Neural crest cell (in vitro differentiated cells): ENCODE data around the gene L3MBTL4. TPM values are rescaled to one million over a fixed set of nuclear protein-coding genes. Genes with fewer than 3 reads are reported as not detected.
A peak's percentile ranks its signal among the peaks of the same experiment; 100 is the strongest.

ENCODE experiments used
- DNase-seq: peaks from one replicate; pipeline ENCODE4 v3.0.0; 2021; ENCODE audit warnings: low read depth, mixed read lengths, low spot score
- H3K27ac Mint-ChIP-seq: one replicate; pipeline ENCODE4 v1.8.0; 2021; ENCODE audit warnings: mild to moderate bottlenecking, mixed read lengths; ENCODE audit not compliant: unreplicated experiment
- H3K27me3 Mint-ChIP-seq: 2 replicates; pipeline ENCODE4 v1.8.0; 2021; ENCODE audit warnings: low read depth, mild to moderate bottlenecking, mixed read lengths
- H3K36me3 Mint-ChIP-seq: 2 replicates; pipeline ENCODE4 v1.8.0; 2021; ENCODE audit warnings: low read depth, mild to moderate bottlenecking, mixed read lengths
- H3K4me1 Mint-ChIP-seq: 2 replicates; pipeline ENCODE4 v1.8.0; 2021; ENCODE audit warnings: mixed read lengths
- H3K4me3 Mint-ChIP-seq: one replicate; pipeline ENCODE4 v1.8.0; 2021; ENCODE audit warnings: mild to moderate bottlenecking, mixed read lengths
- H3K9me3 Mint-ChIP-seq: 2 replicates; pipeline ENCODE4 v1.8.0; 2021; ENCODE audit warnings: mixed read lengths
- CTCF ChIP-seq: fragments of 200-600 bp; sonication (generic); conservative IDR thresholded peaks from 2 replicates; pipeline ENCODE4 v1.5.0; 2021; ENCODE audit warnings: antibody characterized with exemption, mild to moderate bottlenecking
- total RNA-seq: library from RNA; stranded (reverse); gene quantifications from 2 replicates; pipeline ENCODE4 v1.2.1, GENCODE V29; 2021

The L3MBTL4 gene
- total RNA-seq, 1 donor from 2014 or later: 0.65 TPM

- H3K9me3 Mint-ChIP-seq: no peaks in the 10 kb centered on the region
- TF ChIP-seq CTCF: no peak
- H3K27me3 Mint-ChIP-seq: no peaks in the 10 kb centered on the region
- DNase-seq: no peak
- peaks cover 6% of the 10 kb centered on the region for H3K4me1 Mint-ChIP-seq
- H3K27ac Mint-ChIP-seq: peak overlapping the region; percentile 52
- H3K36me3 Mint-ChIP-seq: no peaks in the 10 kb centered on the region
- H3K4me3 Mint-ChIP-seq: no peak overlapping the region
These were observed 306.9 kb downstream of the L3MBTL4 start for GRCh38 chr18:6107794-6108193.

- Mint-ChIP-seq H3K4me3 (no peak overlapping the region), H3K9me3 (no peaks in the 10 kb centered on the region), H3K4me1 (peaks cover 14% of the 10 kb centered on the region), H3K27me3 (no peaks in the 10 kb centered on the region), H3K36me3 (no peaks in the 10 kb centered on the region), H3K27ac (no peak overlapping the region)
- no peak for TF ChIP-seq CTCF
- no peak for DNase-seq
These were observed 308.5 kb downstream of the L3MBTL4 start for GRCh38 chr18:6106091-6106685.

- Mint-ChIP-seq H3K27me3 (no peaks in the 10 kb centered on the region), H3K9me3 (no peaks in the 10 kb centered on the region), H3K4me3 (no peak overlapping the region), H3K4me1 (peaks cover 17% of the 10 kb centered on the region), H3K36me3 (no peaks in the 10 kb centered on the region), H3K27ac (no peak overlapping the region)
- no peak for DNase-seq
- TF ChIP-seq CTCF: no peak
These were observed 311.0 kb downstream of the L3MBTL4 start for GRCh38 chr18:6103741-6104140.

GRCh38 chr18:6096730-6097129, 318.0 kb downstream of the L3MBTL4 start:
- no peak overlapping the region for H3K27ac Mint-ChIP-seq
- peaks cover 8% of the 10 kb centered on the region for H3K4me1 Mint-ChIP-seq
- no peak for TF ChIP-seq CTCF
- no peaks in the 10 kb centered on the region for H3K36me3 Mint-ChIP-seq
- no peaks in the 10 kb centered on the region for H3K27me3 Mint-ChIP-seq
- H3K9me3 Mint-ChIP-seq: no peaks in the 10 kb centered on the region
- H3K4me3 Mint-ChIP-seq: no peak overlapping the region
- DNase-seq: no peak

GRCh38 chr18:6088432-6088831, 326.3 kb downstream of the L3MBTL4 start:
- no peaks in the 10 kb centered on the region for H3K27me3 Mint-ChIP-seq
- no peak overlapping the region for H3K27ac Mint-ChIP-seq
- no peak overlapping the region for H3K4me3 Mint-ChIP-seq
- H3K36me3 Mint-ChIP-seq: no peaks in the 10 kb centered on the region
- no peaks in the 10 kb centered on the region for H3K4me1 Mint-ChIP-seq
- DNase-seq: no peak
- TF ChIP-seq CTCF: no peak
- H3K9me3 Mint-ChIP-seq: no peaks in the 10 kb centered on the region
